Keratinocyte (primary cell): Measurements from ENCODE around the gene MOV10L1. TPM values are rescaled to one million over a fixed set of nuclear protein-coding genes. Genes with fewer than 3 reads are reported as not detected.

Experiments used
- DNase-seq: peaks from one replicate; pipeline ENCODE4 v3.0.0-alpha.2; 2011; ENCODE audit warnings: low read depth, missing footprints, low spot score
- FAIRE-seq: peaks from 2 replicates; lab custom pipeline; 2011; peaks lifted over from hg19 to GRCh38; lab: Jason Lieb, UNC
- H2AFZ ChIP-seq: 2 replicates; pipeline ENCODE4 v1.6.0; 2012; ENCODE audit warnings: low read length, control low read depth, inconsistent platforms; ENCODE audit not compliant: control insufficient read depth
- H3K27ac ChIP-seq: 2 replicates; pipeline ENCODE4 v1.5.1; 2011; ENCODE audit warnings: low read length; ENCODE audit not compliant: control insufficient read depth, insufficient read depth
- H3K27me3 ChIP-seq: 3 replicates; pipeline ENCODE4 v1.6.0; 2011; ENCODE audit warnings: low read length; ENCODE audit not compliant: control insufficient read depth, insufficient read depth; ENCODE audit errors: extremely low read depth
- H3K36me3 ChIP-seq, 2 experiments: 2 replicates in 1 of 2; 3 replicates in 1 of 2; pipeline ENCODE4 v1.5.1; 2011; ENCODE audit warnings: low read length in 2 of 2, mild to moderate bottlenecking in 1 of 2; ENCODE audit not compliant: control insufficient read depth in 2 of 2, insufficient read depth in 2 of 2; ENCODE audit errors: extremely low read depth in 1 of 2
- H3K4me1 ChIP-seq: 3 replicates; pipeline ENCODE4 v1.5.1; 2011; ENCODE audit warnings: low read length; ENCODE audit not compliant: control insufficient read depth, insufficient read depth; ENCODE audit errors: extremely low read depth
- H3K4me2 ChIP-seq: 3 replicates; pipeline ENCODE4 v1.6.0; 2011; ENCODE audit warnings: low read depth, low read length; ENCODE audit not compliant: control insufficient read depth, insufficient read depth; ENCODE audit errors: extremely low read depth
- H3K4me3 ChIP-seq, 3 experiments: fragments of 200-600 bp in 1 of 3; sonication (generic) in 1 of 3; 2 replicates in 2 of 3; 3 replicates in 1 of 3; pipeline ENCODE4 v1.5.1; 2011 to 2016; ENCODE audit warnings: low read length in 3 of 3, mild to moderate bottlenecking in 3 of 3, control low read depth in 2 of 3, inconsistent platforms in 1 of 3, low read depth in 1 of 3, mixed read lengths in 1 of 3, mixed run types in 1 of 3, moderate library complexity in 1 of 3; ENCODE audit not compliant: control insufficient read depth in 2 of 3, insufficient read depth in 2 of 3; ENCODE audit errors: extremely low read depth in 1 of 3
- H3K79me2 ChIP-seq: 2 replicates; pipeline ENCODE4 v1.6.0; 2012; ENCODE audit warnings: low read length; ENCODE audit not compliant: control insufficient read depth, insufficient read depth
- H3K9ac ChIP-seq: 3 replicates; pipeline ENCODE4 v1.6.0; 2011; ENCODE audit warnings: low read length; ENCODE audit not compliant: control insufficient read depth, insufficient read depth; ENCODE audit errors: extremely low read depth
- H3K9me1 ChIP-seq: 3 replicates; pipeline ENCODE4 v1.6.0; 2011; ENCODE audit warnings: low read length; ENCODE audit not compliant: control insufficient read depth, insufficient read depth; ENCODE audit errors: extremely low read depth
- H3K9me3 ChIP-seq: 2 replicates; pipeline ENCODE4 v1.5.1; 2012; ENCODE audit warnings: low read depth, low read length; ENCODE audit not compliant: control insufficient read depth
- H4K20me1 ChIP-seq: 3 replicates; pipeline ENCODE4 v1.6.0; 2011; ENCODE audit warnings: low read length; ENCODE audit not compliant: control insufficient read depth, insufficient read depth; ENCODE audit errors: extremely low read depth
- CTCF ChIP-seq, 3 experiments: IDR thresholded peaks in 1 of 3; conservative IDR thresholded peaks in 1 of 3; optimal IDR thresholded peaks in 1 of 3; 2 replicates in 2 of 3; 3 replicates in 1 of 3; pipeline versions ENCODE3 to v1.5.1; 2011; ENCODE audit warnings: low read length in 3 of 3, mild to moderate bottlenecking in 3 of 3, moderate library complexity in 2 of 3, control low read depth in 1 of 3, inconsistent platforms in 1 of 3; ENCODE audit not compliant: insufficient read depth in 2 of 3; ENCODE audit errors: extremely low read depth in 1 of 3
- EZH2 ChIP-seq: IDR thresholded peaks from one replicate; pipeline ENCODE4 v1.6.1; 2012; ENCODE audit warnings: inconsistent platforms, mild to moderate bottlenecking, low read length, moderate library complexity
- dilution Hi-C: fragments of 300-500 bp; cut with MboI; formaldehyde crosslinking; loops from one replicate; pipeline ENCODE4 v1.7.0; 2020; ENCODE audit warnings: low sequenced_read_pairs; ENCODE audit not compliant: extremely low pct_ligation_motif_present
- polyA plus RNA-seq, 5 experiments: library from polyadenylated mRNA; depleted of rRNA in 3 of 5; stranded (reverse) in 3 of 5; stranded (forward) in 1 of 5; unstranded in 1 of 5; fragments of >200 nt; gene quantifications; 1 replicate in 1 of 5; 2 replicates in 3 of 5; 3 replicates in 1 of 5; pipeline versions ENCODE4 v1.2.1 to v1.2.3, GENCODE V29; 2011 to 2012; ENCODE audit warnings: missing spikeins in 2 of 5, low read depth in 1 of 5, low replicate concordance in 1 of 5

MOV10L1 gene
- polyA plus RNA-seq, 1 donor (not counting 4 experiments of a cell fraction or from before 2014, with no cell fraction given): not detected

GRCh38 chr22:50189184-50189848 lies 99.5 kb downstream of the MOV10L1 start:
- dilution Hi-C loops: no loop called here
- Histone ChIP-seq H2AFZ (no peak overlapping the region), H3K27ac (peak overlapping the region; percentile 78), H3K9ac (peak overlapping the region; percentile 64), H3K9me1 (no peaks in the 10 kb centered on the region), H3K79me2 (peaks cover 68% of the 10 kb centered on the region), H4K20me1 (peaks cover 3% of the 10 kb centered on the region), H3K9me3 (no peaks in the 10 kb centered on the region), H3K36me3 (peaks cover 6 to 14% of the 10 kb centered on the region in 2 experiments), H3K4me1 (peaks cover 34% of the 10 kb centered on the region), H3K4me3 (no peak overlapping the region), H3K4me2 (peak overlapping the region; percentile 52), H3K27me3 (no peaks in the 10 kb centered on the region)
- TF ChIP-seq CTCF (optimal IDR thresholded peaks at IDR 0.05 in 1 of 3, IDR thresholded peaks at IDR 0.05 in 1 of 3, conservative IDR thresholded peaks at IDR 0.05 in 1 of 3; ENCODE audit: extremely low read depth in 1 of 3, insufficient read depth in 2 of 3, low read length in 3 of 3) (no peak), EZH2 (no peak)
- FAIRE-seq (no peak), DNase-seq (no peak)

- Histone ChIP-seq H3K27ac (peak overlapping the region; percentile 78), H3K4me2 (peak overlapping the region; percentile 52)
Measured at GRCh38 chr22:50189849-50190181, 100.0 kb downstream of the MOV10L1 start.

More at GRCh38 chr22:50189849-50190181, 100.0 kb downstream of the MOV10L1 start:
- no peak overlapping the region for H2AFZ ChIP-seq
- DNase-seq (no peak), FAIRE-seq (no peak)
- H3K36me3 ChIP-seq: peaks cover 8 to 18% of the 10 kb centered on the region in 2 experiments
- H3K9ac ChIP-seq: peak overlapping the region; percentile 64
- H3K9me1 ChIP-seq: no peaks in the 10 kb centered on the region
- H3K79me2 ChIP-seq: peaks cover 68% of the 10 kb centered on the region
- H4K20me1 ChIP-seq: peaks cover 3% of the 10 kb centered on the region
- H3K4me1 ChIP-seq: peaks cover 34% of the 10 kb centered on the region
- dilution Hi-C loops: no loop called here
- no peaks in the 10 kb centered on the region for H3K27me3 ChIP-seq
- TF ChIP-seq EZH2 (no peak), CTCF (optimal IDR thresholded peaks at IDR 0.05 in 1 of 3, IDR thresholded peaks at IDR 0.05 in 1 of 3, conservative IDR thresholded peaks at IDR 0.05 in 1 of 3; ENCODE audit: extremely low read depth in 1 of 3, insufficient read depth in 2 of 3, low read length in 3 of 3) (no peak)
- H3K9me3 ChIP-seq: no peaks in the 10 kb centered on the region
- peak overlapping the region; percentile 40 to 68 (median 43) for H3K4me3 ChIP-seq
